ENCODE results near the gene KIF5A. TPM values are rescaled to one million over a fixed set of nuclear protein-coding genes. Genes with fewer than 3 reads are reported as not detected.

The KIF5A gene
- total RNA-seq, 4 donors from 2014 or later: 2.1 to 3.2 (median 2.4) TPM

DNA sequence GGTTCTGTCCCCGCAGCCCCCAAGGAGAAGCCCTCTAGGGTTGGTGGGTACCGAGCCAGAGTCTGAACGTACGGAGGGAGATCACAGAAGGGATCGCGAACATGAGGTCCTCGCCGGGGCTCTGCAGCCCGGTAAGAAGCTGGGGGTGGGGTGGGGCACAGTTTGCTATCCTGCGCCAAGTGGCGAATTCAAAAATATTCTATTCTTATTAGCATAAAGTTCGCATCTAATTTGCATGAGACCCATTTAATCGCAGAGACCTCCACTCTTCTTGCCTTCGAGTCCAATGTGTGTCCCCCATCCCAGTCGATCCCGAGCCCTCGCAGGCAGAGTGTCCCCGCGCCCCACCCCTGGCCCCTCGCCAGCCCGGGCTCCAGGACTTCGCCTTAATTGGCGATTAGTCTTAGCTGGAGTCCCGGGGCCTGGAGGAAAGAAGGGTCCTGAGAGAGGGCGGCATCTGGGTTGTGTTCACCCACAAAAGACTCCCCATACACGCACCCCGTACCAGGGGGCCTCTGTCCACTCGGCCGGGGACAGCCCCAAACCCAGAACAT lies 60.8 kb downstream of the KIF5A start:
- peaks cover 44 to 96% (median 86%) of the 10 kb centered on the region in 4 donors for H3K4me1 ChIP-seq
- peaks cover 12 to 55% (median 30%) of the 10 kb centered on the region in 4 donors for H3K36me3 ChIP-seq
- peak overlapping the region; percentile 95 to 99 (median 96) for H3K27ac ChIP-seq (replicated peaks in 1 of 4)
- no peak for DNase-seq (ENCODE audit: extremely low spot score)
- WGBS: 9% methylated on average over 28 of the region's 29 CpGs
- intact Hi-C loops (cut with DNase I): no loop called here
- no peaks in the 10 kb centered on the region for H3K9me3 ChIP-seq
- peak in 1 of 2 donors; percentile 64 for TF ChIP-seq POLR2AphosphoS5 (IDR thresholded peaks at IDR 0.05)
- no peak for TF ChIP-seq POLR2A (IDR thresholded peaks at IDR 0.05; ENCODE audit: low read depth)
- peak overlapping the region; percentile 67 to 93 (median 85) for H3K4me3 ChIP-seq
- H3K27me3 ChIP-seq: peaks cover 0 to 17% (median 0%) of the 10 kb centered on the region in 4 donors

DNA sequence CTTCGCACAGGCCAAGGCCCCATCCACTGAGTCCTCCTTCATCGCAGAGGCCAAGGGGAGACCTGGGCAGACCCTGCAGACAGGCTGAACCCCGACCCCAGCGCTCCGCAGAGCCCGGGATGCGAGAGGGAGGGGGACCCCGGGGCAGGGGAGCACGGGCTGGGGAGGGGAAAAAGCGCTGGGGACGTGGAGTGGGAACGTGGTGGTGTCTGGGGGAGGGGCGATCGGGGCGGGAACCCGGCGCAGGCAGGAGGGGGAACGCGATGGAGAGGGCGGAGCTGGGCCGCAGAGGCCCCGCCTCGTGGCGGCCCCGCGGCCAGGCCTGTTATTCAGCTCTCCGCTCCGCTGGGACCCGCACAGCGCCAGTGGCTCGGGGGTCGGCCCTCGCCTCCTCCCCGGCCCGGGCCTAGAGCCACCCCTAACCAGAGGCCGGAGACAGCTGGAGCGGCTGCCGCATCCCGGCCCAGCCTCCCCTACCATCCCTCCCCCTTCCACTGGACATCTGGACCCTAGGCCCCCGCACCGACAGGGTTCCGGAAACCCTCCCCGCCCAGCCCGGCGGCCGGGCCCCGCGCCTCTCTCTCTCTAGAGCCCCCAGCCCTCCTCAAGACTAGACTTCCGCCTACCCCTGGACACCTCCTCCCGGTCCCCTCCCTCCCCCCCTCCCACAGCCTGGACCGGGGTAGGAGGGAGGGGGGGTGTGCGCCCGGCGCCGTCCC lies 61.4 kb downstream of the KIF5A start, which contains the start of gene ARHGEF25:
Gene ARHGEF25, plus strand, starts transcription at position 328 of the 719 bp plus-strand sequence. CDS start 460 bp downstream, outside the sequence.
- H3K27me3 ChIP-seq: peaks cover 0 to 17% (median 0%) of the 10 kb centered on the region in 4 donors
- DNase-seq (ENCODE audit: extremely low spot score): no peak
- peak within 1 kb of the TSS; percentile 67 to 93 (median 85) for H3K4me3 ChIP-seq
- H3K9me3 ChIP-seq: no peaks in the 10 kb centered on the region
- H3K27ac ChIP-seq (replicated peaks in 1 of 4): peak within 1 kb of the TSS; percentile 95 to 99 (median 96)
- peaks cover 16 to 60% (median 33%) of the 10 kb centered on the region in 4 donors for H3K36me3 ChIP-seq
- TF ChIP-seq, protein P1, sequence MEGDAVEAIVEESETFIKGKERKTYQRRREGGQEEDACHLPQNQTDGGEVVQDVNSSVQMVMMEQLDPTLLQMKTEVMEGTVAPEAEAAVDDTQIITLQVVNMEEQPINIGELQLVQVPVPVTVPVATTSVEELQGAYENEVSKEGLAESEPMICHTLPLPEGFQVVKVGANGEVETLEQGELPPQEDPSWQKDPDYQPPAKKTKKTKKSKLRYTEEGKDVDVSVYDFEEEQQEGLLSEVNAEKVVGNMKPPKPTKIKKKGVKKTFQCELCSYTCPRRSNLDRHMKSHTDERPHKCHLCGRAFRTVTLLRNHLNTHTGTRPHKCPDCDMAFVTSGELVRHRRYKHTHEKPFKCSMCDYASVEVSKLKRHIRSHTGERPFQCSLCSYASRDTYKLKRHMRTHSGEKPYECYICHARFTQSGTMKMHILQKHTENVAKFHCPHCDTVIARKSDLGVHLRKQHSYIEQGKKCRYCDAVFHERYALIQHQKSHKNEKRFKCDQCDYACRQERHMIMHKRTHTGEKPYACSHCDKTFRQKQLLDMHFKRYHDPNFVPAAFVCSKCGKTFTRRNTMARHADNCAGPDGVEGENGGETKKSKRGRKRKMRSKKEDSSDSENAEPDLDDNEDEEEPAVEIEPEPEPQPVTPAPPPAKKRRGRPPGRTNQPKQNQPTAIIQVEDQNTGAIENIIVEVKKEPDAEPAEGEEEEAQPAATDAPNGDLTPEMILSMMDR (IDR thresholded peaks at IDR 0.05): no peak
- TF ChIP-seq POLR2A (IDR thresholded peaks at IDR 0.05; ENCODE audit: low read depth) (peak; percentile 47), POLR2AphosphoS5 (IDR thresholded peaks at IDR 0.05) (peak; percentile 68 to 84), EP300 (IDR thresholded peaks at IDR 0.05) (no peak)
- H3K4me1 ChIP-seq: peaks cover 47 to 96% (median 86%) of the 10 kb centered on the region in 4 donors
- intact Hi-C loops (cut with DNase I): no loop called here
- 0% methylated on average over 12 of the region's 55 CpGs for WGBS

DNA sequence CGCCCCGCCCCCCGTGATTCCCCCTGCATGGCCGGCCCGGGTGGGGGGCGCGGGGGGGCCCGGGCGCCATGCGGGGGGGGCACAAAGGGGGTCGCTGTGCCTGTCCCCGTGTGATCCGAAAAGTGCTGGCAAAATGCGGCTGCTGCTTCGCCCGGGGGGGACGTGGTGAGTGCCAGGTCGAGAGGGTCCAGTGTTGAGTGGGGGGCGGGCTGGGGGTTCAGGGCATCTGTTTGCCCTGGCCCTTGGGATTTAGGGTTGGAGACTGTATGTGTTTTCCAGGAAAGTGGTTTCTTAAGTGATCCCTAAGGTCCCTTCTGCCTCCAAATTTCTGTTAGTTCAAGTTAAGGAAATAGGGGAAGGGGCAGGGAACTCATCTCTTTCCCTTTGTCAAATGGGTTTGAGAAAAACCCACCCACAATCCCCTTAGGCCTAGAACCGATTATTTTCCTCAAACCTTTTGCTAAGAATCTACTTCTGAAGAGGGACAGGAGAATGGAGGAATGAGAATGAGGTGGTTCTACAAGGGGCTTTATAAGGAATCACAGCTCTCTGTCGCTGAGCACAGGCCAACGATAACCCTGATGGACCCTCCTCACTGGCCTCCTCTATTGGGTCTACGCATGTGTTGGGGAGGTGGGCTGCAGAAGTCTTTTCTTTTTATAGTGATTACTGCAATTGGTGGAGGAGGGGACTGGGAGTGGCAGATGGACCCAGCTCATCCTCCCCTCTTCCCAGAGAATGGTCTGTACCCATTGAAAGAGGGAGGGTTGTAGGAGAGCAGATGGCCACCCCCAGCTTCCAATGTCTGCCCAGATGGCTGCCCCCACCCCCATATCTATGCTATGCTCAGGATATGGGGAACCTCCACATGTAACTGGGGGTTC lies 62.2 kb downstream of the KIF5A start:
- intact Hi-C loops (cut with DNase I): no loop called here
- H3K4me3 ChIP-seq: peak overlapping the region; percentile 67 to 93 (median 85)
- peaks cover 50 to 95% (median 84%) of the 10 kb centered on the region in 4 donors for H3K4me1 ChIP-seq
- TF ChIP-seq, protein P1 (IDR thresholded peaks at IDR 0.05): no peak
- no peak for DNase-seq (ENCODE audit: extremely low spot score)
- H3K27ac ChIP-seq (replicated peaks in 1 of 4): peak overlapping the region; percentile 95 to 99 (median 96)
- H3K27me3 ChIP-seq: peaks cover 0 to 17% (median 0%) of the 10 kb centered on the region in 4 donors
- 17% methylated on average over 12 of the region's 23 CpGs for WGBS
- peaks cover 14 to 60% (median 32%) of the 10 kb centered on the region in 4 donors for H3K36me3 ChIP-seq
- H3K9me3 ChIP-seq: no peaks in the 10 kb centered on the region

DNA sequence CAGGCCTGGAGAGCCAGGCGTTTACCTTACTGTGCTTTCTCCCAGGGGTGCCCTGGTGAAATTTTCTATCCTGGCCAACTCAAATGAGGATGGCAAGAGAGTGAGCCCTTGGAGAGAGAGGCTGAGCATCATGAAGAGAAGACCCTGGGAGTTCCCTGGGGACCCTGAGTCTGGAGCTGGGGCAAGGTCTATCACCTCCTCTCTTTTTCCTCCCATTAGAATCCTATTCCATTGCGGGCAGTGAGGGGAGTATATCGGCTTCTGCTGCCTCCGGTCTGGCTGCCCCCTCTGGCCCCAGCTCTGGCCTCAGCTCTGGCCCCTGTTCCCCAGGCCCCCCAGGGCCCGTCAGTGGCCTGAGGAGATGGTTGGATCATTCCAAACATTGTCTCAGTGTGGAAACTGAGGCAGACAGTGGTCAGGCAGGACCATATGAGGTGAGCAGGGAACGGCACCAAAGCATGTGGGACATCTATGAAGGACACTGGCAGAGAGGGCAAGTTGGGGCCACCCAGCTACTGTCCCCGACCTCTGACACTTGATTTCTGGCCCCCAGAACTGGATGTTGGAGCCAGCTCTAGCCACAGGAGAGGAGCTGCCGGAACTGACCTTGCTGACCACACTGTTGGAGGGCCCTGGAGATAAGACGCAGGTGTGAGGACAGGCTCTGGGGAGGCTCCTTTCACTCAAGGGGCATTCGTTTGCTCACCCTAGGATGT lies 63.0 kb downstream of the KIF5A start:
- Histone ChIP-seq H3K27ac (replicated peaks in 1 of 4) (peak overlapping the region; percentile 95 to 99 (median 96)), H3K27me3 (peaks cover 0 to 17% (median 0%) of the 10 kb centered on the region in 4 donors), H3K4me3 (peak overlapping the region; percentile 67 to 93 (median 85)), H3K4me1 (peaks cover 50 to 87% (median 84%) of the 10 kb centered on the region in 4 donors), H3K36me3 (peaks cover 11 to 60% (median 30%) of the 10 kb centered on the region in 4 donors), H3K9me3 (no peaks in the 10 kb centered on the region)
- TF ChIP-seq POLR2A (IDR thresholded peaks at IDR 0.05; ENCODE audit: low read depth): no peak
- no peak for TF ChIP-seq POLR2AphosphoS5 (IDR thresholded peaks at IDR 0.05)
- TF ChIP-seq EP300 (IDR thresholded peaks at IDR 0.05): no peak
- TF ChIP-seq, protein P1 (IDR thresholded peaks at IDR 0.05): no peak
- intact Hi-C loops (cut with DNase I): no loop called here
- 80% methylated on average over 8 of the region's 10 CpGs for WGBS
- no peak for DNase-seq (ENCODE audit: extremely low spot score)

Data from esophagus muscularis mucosa (tissue), 4 donors.